T-helper 2 cell (primary cell): ENCODE measurements around the gene VCX2.
"Not testable (repeated sequence)": the region's sequence is repeated elsewhere in the genome, so short reads cannot be mapped to it uniquely, and the experiment has no call there.

ENCODE experiments used
- DNase-seq, 5 experiments: peaks; one replicate each; pipeline versions ENCODE4 v3.0.0 to v3.0.0-alpha.2; 2012 to 2022
- total RNA-seq, 2 donors: gene quantifications; one replicate each; lab custom pipeline; 2026; lab: John Stamatoyannopoulos, UW

The VCX2 gene
- 0 to 0.07 reads per million in 2 donors for total RNA-seq

GRCh38 chrX:8171169-8171568 lies at the start of gene VCX2:
TSS of gene VCX2 (minus strand) at chrX:8171267. CDS start at chrX:8170643, 624 bp downstream.
- DNase-seq, result not testable (repeated sequence)

DNA sequence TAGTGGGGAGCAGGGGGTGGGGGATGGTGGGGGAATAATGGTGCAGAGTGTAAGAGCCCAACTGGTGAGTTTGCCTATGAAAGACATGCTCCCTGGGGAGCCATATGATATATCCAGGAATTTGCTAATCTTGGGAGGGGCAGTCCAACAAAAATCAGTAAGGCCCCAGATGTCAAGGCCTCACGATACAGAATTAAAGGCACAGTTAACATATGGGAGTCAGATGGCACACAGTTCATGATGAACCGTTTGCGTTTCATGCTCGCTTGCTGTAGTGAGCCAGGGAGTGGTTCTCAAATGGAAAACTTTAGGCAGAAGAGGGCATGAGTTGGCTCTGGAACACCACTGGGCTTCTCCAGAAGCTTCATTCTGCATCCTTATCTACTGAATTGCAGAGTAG lies 33.9 kb upstream of the VCX2 start:
- no peak for DNase-seq

DNA sequence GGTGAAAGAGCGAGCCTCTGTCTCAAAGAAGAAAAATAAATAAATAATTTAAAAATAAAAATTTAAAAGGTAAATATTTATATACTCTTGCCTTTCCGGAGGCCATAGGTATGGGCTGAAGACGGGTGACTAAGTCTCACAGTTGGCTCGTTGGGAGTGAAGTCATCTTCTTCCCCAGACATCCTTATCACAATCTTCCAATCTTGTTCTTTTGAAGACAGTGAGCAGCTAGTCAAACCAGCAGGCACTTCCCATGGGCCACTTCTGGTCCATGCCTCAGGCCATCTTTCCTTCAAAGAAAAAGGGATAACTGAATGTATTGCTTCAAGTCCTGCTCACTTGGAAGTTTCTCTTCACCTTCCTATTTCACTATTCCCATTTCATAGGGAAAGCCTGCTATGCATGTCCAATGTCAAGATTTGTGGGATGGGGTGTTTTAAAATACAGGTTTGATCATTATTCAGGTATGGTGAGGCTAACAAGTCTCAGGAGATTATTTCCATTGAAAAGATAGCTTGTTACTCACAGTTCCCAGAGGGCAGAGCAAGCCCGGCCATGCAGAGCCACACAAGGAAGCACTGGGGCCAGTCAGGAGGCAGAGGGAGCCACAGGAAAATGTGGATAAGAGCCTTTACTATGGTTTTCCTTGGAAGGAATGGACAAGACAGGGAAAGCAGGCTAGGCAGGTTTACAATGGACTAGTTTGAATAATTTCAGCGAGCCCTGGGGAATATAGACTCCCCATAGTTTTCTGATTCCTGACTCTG lies 33.3 kb upstream of the VCX2 start:
- DNase-seq, result no peak

- DNase-seq, result no peak
Measured at GRCh38 chrX:8201896-8202331, 30.8 kb upstream of the VCX2 start.

DNA sequence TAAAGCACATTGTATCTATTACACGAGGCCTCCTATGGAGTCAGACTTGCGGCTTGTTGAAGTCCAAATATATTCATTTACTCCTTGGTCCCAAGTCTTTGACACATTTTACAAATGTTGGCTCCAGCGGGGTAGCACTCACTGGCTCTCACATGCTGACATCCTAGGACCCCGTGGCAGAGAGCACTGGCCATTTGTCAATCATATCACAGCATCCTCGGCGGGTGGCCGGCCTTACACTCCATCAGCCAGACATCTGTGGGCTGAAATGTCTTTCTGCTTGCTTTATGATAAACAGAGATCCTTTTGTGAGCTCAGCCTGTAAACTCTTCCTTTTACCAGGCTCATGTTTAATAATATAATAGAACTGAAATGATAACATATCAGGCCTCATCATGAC lies 25.7 kb upstream of the VCX2 start:
- DNase-seq, result no peak

GRCh38 chrX:8194216-8194615 lies 23.1 kb upstream of the VCX2 start:
- DNase-seq, result no peak

DNA sequence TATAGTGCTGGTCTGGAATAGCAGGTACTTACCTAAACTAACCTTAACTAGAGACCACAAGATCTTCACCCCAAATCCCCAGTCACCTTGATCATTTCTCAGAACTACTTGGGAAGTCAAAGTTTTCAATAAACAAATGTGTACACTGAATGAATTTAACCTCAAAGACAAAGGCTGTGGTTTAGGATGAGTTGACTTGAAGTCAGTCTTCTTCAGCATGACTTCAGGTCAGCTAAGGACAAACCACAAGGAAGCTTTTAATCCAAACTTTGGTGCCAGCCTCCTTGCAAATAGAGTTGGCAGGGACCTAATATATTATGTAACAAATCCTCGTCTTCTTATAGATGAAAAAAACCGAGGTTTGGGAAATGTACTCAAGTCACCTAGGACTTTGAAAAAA lies 21.2 kb upstream of the VCX2 start:
- no peak for DNase-seq

GRCh38 chrX:8191022-8191421 lies 20.0 kb upstream of the VCX2 start:
- no peak for DNase-seq

DNA sequence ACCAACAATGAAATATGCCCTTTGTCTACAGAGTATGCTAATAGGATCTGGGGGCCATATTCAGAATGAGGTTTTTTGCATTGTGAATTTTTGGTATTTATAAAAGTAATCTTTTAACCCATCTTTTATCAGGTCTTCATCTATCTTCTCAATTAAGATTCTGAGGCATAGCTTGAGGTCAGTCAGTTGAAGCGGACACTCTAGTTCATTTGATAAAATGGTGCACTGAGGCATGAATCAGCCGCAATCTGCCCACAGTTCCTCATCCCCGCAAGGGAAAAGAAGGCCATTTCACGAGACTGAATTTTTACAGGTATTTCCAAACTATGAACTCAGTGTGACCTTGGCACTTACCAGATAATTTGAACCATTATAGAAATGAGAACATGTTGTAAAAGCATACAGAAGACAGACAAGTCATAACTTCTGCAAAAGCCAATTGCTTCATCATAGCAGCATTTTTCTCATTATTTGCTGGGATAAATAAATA lies 19.3 kb upstream of the VCX2 start:
- DNase-seq, result no peak

DNA sequence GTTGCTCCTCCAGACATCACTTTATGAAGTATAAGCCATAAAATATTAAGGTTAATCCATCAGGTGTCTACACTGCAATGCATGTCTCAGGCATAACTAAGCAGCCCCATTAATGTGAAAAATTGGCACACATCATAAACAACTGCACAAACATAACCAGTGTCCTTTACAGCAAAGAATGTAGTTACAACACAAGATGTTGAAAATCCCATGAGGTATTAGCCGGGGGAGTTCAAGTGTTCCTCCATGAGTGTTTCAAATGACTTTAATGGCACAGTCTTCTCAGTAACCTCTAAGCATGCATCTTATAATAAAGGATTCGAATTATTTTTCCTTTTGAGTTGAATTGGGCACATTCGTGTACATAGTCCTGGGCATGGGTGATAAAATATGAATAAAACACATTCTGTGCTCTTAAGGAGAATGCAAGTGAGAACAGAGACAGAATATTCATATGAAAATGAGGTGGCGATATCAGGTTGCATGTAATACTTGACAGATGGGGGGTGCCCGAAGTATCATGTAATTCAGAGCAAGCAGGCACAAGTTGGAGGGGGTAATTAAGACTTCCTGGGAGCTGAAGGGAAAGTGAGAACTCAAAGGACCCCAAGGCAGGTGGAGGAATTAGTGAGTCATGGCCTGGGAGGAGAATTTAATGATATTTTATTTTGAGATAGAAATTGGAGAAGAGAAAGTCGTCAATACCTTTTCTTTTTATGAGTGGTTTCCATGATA lies 18.2 kb upstream of the VCX2 start:
- no peak for DNase-seq

- no peak for DNase-seq
Measured at GRCh38 chrX:8183346-8183745, 12.3 kb upstream of the VCX2 start.

GRCh38 chrX:8179656-8180055 lies 8.6 kb upstream of the VCX2 start:
- no peak for DNase-seq

GRCh38 chrX:8154011-8154410 lies 17.1 kb downstream of the VCX2 start:
- not testable (repeated sequence) for DNase-seq

GRCh38 chrX:8147226-8147625 lies 23.8 kb downstream of the VCX2 start:
- no peak for DNase-seq

DNA sequence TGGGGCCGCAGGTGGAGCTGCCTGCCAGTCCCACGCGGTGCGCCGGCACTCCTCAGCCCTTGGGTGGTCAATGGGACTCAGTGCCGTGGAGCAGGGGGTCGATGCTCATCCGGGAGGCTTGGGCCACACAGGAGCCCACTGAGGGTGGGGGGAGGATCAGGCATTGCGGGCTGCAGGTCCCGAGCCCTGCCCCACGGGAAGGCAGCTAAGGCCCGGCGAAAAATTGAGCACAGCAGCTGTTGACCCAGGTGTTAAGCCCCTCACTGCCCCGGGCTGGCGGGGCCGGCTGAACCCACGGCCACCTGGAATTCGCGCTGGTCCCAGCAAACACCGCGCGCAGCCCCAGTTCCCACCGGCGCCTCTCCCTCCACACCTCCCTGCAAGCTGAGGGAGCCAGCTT lies 26.1 kb downstream of the VCX2 start:
- DNase-seq, result no peak

DNA sequence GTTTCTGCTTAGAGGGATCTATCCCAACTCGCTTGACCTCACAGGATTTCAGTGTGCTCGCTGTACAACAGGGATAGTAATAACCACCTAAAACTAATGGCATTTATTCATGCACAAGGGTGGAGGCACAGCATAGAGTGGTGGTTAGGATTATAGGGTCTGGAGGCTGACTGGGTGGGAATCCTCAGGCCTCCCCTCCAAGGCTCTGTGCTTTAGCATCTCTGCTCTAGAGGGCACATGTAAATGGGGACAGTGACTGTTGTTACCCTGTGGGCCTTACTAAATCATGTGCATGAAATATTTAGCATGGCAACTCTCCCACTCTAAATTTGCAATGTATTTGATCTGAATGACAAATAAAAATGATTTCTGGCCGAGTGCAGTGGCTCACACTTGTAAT lies 29.2 kb downstream of the VCX2 start:
- DNase-seq, result no peak

DNA sequence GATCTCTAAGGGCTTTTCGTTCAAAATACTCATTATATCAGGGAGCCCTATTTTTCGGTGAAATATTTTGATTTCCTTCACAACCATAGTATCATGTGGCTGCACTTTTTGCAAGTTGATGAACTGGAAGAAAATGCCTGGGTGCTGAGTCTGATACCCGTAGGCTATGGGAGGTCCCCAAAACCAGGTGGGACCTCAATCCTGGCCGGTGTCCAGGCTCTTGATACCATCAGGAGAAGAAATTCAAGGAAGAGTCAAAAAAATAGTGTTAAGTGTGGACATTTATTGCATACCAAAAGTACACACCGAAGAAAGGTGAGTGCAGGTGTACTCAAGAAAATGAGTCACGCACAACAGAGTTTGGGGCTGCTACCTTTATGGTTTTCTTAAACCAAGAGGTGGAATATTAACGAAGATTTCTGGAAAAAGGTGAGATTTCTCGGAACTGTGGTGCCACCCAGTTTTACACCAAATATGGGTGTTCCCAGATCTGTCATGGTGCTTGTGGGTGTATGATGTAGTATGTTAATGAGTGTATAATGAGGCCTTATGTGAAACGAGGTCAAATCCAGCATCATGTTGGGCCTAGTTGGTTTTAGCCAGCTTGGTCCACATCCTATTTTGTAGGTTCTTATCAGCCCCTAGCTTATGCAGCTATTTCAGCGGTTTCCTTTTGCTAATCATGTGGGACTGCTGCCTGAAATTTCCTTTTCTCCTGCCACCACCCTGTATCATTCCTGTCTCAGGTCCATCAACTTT lies 29.9 kb downstream of the VCX2 start:
- DNase-seq, result no peak

DNA sequence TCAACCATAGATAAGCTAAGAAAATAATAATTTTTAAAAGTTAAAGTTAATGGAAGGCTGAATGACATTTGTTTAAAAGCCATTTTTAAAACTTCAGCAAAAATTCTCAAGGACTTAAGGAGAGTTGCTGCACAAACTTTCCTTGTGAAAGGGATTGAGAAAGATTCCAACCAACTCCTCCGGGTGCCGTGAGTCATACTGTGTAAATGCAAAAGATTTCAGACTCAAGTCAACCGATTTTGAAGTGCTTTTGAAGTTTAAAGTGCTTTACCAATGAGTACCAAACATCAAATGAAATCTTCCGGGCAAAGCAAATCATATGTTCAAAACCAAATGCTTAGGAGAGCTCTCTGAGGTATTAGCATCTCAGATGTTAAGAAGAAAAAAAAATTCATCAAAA lies 31.4 kb downstream of the VCX2 start:
- no peak for DNase-seq

DNA sequence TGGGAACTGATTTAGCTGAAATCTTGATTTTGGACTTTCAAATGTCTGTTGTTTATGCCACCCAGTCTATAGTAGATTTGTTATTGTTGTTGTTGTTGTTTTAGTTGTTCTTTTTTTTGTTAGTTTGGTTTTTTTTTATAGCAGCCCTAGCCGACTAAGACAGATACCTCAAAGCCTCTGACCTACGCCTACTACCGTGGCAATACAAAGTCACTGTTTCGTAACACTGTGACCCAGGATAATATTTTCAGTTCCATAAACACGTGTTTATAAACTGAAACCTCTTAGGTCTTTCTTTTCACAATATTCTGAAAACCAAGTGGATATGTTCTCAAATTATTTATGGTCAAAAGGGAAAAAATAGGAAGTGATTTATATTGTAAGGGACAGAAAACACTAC lies 32.8 kb downstream of the VCX2 start:
- DNase-seq, result no peak

DNA sequence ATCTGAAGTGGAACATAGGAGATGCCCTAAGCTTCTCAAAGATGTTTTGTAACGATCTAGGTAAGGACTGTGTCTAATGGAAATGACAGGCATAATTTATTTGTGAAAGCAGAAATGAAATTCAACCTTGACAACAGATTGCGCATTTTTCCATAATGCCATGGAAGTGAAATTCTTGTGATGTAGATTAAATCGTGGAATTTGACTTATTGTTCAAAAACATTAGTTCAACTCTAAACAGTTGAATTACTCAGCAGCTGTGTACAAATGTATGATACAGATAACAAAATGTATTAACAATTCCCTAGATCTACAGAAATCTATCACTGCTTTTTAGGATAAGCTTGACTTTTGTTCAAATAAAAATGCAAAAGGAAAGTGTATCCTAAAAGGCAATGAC lies 44.4 kb downstream of the VCX2 start:
- no peak for DNase-seq

GRCh38 chrX:8126092-8126491 lies 45.0 kb downstream of the VCX2 start:
- DNase-seq, result no peak

DNA sequence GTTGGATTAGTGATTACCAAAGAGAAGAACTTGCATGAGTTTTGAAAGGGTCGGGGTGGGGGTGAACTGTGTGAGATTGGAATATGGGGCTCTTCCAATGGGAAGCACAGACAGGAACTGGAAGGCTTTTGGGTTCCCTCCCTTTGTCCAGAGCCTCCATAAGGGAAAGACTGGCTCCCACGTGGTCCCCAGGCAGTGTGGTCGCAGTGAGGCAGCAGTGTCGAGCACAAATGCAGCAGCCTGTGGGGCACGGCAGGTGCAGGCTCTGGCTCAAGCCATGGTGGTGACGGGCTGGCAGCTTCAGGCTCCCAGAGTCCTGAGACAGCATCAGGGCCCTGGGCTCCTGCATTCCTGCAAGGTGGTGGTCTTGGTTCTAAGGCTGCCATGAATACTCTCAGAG lies 45.5 kb downstream of the VCX2 start:
- DNase-seq, result no peak

DNA sequence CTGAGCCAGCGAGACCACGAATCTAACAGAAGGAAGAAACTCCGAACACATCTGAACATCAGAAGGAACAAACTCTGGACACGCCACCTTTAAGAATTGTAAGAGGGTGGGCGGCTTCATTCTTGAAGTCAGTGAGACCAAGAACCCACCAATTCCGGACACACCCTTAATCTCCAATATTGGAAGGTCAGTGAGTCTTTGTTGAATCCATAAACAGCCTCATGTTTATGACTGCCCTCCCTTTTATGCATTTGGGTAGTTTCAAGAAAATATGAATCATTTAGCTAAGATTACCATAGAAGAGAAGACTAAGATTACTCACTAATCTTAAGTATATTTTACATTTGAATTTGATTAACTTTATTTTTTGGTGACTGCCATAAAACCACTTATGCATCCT lies 48.5 kb downstream of the VCX2 start:
- DNase-seq, result no peak
